Stimulated activated CD8-positive, alpha-beta memory T cell treated with anti-CD3 and anti-CD28 coated beads, Interleukin-15, amount 100 ng/mL, for 1 hour (primary cell): Measurements from ENCODE around the gene TRAF3IP1.
A peak's percentile ranks its signal among the peaks of the same experiment; 100 is the strongest.
"Not testable (repeated sequence)": the region's sequence is repeated elsewhere in the genome, so short reads cannot be mapped to it uniquely, and the experiment has no call there.

ENCODE experiments used
- DNase-seq: peaks from one replicate; pipeline ENCODE4 v3.0.0-alpha.2; 2020; ENCODE audit warnings: low read depth

TRAF3IP1 gene

DNA sequence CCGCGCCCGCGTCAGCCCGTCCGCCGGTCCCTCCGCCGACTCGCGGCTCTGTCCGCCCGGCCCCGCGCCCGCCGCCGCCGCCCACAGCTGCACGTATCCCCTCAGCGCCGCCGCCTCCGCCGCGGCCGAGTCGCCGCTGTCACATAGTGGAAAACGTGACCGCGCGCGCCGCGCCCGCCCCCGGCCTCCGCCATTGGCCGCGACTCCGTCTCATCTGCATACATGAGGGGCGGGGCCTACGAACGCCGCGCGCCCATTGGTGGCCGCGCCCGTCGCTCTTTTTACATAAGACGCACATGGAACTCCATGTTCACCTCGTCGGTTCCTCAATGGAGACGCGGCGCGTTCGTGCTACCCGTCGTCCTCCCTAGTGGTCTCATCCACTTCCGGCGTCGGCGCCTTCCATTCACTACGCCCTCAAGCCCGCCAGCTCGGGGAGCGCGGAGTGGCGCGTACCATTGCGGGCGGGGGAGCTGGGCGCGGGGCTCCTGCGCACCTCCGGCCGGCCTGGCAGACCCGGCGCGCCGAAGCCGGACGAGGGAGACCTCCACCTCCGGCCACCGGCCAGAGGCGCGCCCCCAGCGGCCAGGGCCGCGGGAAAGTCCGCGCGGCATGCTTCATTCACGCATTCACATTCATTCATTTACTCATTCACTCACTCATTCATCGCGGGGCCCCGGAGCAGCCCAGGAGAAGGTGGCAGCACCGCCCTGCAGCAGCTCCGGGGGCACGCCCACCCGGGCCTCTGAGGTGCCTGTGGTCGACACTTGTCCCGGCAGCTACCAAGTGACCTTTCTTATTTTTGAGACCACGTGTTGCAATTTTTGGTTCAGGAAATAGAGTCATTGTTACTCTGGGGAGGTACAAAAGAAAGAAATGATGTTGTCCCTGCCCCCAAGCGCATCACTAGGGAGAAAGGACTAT is 31.4 kb upstream of the TRAF3IP1 start:
- peak; percentile 90 for DNase-seq

DNA sequence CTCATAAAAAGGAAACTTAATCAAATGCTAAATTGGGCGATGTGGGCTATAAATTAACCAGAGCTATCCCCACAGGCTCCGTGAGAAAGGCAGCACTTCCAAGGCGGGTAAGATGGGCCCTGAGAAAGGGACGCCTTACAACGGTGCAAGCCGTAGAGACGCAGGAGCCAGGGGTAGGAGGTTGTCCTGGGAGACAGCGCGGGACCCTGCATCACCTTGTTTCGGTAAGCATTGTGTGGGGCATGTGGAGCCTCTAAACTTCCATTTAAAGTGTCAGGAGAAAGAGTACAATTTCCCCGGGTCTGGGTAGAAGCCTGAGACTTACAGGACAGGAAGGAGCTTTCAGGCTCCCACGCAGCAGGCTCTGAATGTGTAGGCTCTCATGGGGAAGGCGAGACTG is 30.7 kb upstream of the TRAF3IP1 start:
- no peak for DNase-seq

DNA sequence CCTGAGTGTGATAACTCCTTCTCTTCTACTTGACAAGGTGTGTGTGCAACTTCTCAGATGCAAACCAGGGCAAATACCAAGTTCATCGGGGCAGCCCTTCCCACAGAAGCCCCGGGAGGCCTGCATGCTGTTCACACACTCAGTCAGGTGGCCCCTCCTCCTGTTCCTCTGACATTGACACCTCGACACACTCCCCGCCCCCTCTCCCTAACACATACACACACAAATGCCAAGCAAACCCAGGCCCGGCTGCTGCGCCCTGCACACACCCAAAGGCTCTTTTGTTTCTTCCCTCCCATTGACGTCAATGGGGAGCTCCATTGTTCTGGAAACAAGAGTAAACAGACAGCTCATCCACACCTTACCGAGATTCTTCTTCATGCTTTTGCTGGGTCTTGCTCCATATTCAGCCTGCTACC is 30.2 kb upstream of the TRAF3IP1 start:
- DNase-seq = no peak

- DNase-seq = no peak
These were observed 29.4 kb upstream of the TRAF3IP1 start for GRCh38 chr2:238290715-238291549.

DNA sequence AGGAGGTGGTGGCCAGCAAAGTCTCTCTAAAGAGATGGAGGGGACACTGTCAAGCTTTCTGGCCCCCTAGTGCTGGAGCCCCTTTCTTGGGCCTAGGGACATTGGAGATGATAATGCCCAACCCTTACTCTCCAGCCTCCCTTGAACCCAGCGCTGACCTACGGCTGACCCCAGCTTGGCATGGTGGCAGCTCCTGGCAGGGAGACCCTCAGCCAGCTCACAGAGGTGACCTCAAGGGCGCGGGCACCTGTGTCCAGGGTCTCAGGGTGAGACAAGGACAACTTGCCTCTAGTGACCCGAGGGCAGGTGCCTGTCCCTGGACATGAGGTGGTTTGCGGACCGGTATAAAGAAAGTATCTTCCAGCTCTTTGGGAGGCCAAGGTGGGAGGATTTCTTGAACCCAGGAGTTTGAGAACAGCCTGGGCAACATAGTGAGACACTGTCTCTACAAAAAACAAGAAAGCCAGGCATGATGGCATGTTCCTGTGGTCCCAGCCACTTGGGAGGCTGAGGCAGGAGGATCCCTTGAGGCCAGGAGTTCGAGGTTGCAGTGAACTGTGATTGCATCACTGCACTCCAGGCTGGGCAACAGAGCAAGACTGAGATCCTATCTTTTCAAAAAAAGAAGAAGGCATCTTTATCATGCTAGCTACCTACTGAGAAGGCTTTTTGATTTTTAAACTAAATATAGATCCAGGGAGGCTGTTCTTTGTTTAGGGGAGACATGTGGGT is 28.6 kb upstream of the TRAF3IP1 start:
- no peak for DNase-seq

- no peak for DNase-seq
These were observed 26.3 kb upstream of the TRAF3IP1 start for GRCh38 chr2:238294046-238294392.

- no peak for DNase-seq
These were observed 25.8 kb upstream of the TRAF3IP1 start for GRCh38 chr2:238294393-238295143.

DNA sequence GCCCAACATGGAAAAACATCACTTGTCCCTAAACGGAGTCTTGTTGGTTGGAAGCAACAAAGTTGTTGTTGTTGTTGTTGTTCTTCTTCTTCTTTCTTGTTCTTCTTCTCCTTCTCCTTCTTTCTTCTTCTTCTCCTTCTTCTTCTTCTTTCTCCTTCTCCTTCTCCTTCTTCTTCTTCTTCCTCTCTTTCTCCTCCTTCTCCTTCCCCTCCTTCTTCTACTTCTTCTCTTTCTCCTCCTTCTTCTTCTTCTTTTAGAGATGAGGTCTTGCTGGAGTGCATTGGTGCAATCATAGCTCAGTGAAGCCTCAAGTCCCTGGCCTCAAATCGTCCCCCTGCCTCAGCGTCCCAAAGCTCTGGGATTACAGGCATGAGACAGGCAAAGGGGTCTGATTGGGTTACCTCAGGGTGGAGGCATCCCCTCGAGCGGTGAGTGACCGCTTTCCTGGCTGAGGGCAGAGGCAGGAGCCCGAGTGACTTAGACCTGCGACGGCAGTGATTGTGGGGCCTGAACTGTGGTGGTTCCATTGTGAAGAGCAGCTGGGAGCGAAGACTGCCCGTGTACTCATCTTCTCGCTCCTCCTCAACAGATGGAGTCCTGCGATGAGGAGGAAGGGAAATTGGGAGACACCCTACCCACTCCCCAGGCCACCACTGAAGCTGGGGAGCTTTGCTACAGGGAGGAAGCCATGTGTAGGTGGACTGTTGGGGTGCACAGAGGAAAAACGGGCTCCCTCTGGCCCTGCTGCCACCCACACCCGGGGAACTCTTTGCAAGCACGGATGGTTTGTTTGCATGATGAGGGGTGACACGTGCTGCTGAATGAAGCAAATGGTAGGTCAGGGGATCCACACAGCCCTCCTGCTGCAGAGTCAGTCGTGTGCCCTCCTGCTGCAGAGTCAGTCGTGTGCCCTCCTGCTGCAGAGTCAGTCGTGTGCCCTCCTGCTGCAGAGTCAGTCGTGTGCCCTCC is 24.9 kb upstream of the TRAF3IP1 start:
- DNase-seq = no peak

DNA sequence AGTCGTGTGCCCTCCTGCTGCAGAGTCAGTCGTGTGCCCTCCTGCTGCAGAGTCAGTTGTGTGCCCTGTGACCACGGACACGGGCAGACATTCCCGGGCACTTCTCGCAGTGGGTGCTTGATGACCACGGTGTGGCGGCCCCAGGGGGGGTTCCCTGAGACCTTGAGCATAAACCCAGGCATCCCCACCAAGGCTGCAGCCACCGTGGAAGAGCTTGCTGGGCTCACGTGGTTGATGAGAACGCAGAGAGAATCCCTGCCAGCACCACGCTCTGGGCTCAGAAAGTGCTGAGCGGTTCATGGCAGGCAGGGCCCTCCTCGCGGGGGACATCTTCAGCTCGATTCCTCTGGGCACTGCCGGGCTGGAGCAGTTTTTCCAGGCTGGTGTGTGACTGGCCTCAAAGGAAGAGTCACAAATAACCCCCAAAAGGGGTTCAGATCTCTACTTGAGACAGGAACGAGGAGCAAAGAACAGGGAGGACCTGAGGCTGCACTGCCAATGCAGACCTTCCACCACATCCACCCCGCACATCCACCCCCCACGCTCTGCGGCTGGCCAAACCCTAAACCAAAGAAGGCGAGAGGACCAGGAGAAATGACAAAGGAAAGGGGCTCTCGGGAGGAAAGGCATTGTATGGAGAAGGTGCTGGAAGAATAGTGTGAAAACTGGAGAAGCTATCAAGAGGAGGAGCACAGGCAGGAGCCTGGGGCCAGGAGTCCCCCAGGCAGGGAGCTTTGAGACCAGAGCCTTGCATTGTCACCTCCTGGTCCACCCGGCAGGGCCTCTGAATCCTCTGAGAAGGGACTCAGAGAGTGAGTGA is 23.5 kb upstream of the TRAF3IP1 start:
- DNase-seq = no peak

DNA sequence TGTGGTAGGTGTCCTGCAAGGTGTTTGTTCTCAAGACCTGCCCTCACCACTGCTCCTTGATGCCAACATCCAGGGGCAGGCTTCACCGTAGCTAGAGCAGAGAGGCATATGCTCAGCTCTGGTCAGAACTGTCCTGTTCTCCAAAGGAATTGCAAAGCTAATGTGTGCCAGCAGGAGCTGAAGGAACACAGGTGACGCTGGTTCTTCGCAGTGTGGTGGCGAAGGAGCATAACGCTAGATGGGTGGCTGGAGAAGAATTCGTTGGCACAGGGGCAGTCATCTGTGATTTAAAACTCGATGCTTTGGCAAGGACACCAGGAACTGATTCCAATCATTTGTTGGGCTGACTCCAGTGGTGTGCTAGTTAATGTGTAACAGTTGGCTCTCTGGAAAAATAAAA is 20.5 kb upstream of the TRAF3IP1 start:
- no peak for DNase-seq

DNA sequence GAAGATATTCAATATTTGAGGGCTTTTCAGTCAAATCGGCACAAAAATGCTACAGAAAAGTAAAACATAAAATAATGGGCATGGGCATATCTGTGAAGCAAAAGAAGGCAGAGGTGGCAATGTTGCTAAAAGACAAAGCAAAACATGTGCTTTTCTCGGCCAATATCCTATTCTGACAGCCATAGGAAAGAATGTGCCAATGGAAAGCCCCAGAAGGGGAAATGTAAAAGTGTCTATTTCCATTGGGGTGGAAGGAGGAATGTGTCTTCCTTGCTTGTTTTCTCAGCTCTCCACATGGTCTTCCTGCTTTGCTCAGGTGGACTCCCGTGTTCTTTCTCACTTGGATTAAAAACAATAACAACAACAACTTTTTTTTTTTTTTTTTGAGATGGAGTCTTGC is 18.2 kb upstream of the TRAF3IP1 start:
- DNase-seq = no peak

DNA sequence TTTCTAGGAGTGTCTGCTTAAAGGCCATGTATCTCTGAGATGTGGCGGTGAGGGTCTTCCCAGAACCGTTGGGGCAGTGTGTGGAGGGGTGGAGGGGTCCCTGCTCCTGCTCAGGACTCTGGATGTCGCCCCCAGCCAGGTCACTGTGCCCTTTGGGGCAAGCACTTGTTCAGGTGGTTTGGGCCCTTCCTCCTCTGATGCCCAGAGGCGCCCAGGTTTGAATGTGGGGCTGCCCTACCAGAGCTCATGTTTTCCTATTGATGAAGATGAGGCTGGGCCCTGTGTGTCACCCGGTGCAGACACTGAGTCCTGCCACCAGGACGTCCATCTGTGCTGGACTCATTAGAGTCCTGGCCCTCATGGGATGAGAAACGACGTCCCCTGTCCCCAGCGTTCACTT is 17.6 kb upstream of the TRAF3IP1 start:
- DNase-seq = no peak

- no peak for DNase-seq
These were observed 16.2 kb upstream of the TRAF3IP1 start for GRCh38 chr2:238304116-238304515.

- no peak for DNase-seq
These were observed 15.0 kb upstream of the TRAF3IP1 start for GRCh38 chr2:238305092-238305862.

DNA sequence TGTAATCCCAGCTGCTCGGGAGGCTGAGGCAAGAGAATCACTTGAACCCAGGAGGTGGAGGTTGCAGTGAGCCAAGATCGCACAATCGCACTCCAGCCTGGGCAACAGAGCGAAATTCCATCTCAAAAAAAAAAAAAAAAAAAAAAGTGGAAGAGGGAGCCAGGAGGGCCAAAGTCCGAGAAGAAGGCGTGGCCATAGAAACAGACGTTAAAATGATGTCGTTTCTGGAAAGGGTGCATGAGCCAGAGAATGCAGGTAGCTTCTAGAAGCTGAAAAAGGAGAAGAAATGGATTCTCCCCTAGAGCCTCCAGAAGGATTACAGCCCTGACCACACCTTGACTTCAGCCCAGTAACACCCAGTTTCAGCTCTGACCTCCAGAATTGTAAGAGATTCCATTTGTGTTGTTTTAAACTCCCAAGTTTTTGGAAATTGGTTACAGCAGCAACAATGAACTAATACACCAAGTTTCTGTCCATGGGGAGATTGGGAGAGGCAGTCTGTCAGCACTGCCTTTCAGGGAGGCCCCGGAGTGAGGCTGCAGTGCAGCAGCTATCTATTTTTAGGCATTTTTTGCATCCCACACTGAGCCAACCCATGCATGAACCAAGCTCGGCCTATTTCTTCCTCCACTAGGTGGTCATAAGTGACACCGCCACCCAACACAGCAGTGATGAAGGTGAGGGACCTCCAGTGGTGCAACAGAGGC is 14.2 kb upstream of the TRAF3IP1 start:
- no peak for DNase-seq

DNA sequence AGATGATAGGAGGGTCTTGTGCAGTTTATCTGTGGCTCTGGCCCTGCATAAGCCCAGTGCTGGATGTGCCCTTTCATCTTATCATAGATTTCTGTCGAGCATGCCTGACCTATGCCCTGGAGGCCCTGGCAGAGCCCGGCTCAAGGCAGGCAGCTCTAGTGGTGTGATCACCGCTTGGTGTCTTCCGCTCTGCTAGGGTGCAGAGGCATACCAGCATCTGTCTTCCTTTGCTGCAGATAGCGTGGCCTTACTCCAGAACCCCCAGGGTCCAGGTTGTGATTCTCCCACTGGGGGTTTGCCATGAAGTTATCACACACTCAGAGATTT is 13.7 kb upstream of the TRAF3IP1 start:
- DNase-seq = no peak

DNA sequence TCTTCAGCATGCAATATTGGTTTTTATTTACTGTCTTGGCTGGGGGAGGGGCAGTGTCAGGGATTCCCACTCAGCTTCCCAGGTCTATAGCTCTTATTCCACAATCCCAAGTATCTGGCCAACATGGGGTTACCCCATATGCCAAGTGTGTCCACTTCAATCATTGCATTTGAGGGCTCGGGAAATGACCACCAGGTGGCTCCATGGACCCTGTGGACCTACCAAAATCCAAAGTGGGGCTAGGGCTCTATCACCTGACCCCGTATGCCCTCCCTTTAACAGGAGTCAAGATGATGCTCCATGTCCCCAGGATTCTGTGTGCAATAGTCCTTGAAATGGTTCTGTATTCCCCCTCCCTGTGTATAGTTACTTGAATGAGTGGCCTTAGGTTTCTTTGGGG is 12.1 kb upstream of the TRAF3IP1 start:
- DNase-seq = no peak

DNA sequence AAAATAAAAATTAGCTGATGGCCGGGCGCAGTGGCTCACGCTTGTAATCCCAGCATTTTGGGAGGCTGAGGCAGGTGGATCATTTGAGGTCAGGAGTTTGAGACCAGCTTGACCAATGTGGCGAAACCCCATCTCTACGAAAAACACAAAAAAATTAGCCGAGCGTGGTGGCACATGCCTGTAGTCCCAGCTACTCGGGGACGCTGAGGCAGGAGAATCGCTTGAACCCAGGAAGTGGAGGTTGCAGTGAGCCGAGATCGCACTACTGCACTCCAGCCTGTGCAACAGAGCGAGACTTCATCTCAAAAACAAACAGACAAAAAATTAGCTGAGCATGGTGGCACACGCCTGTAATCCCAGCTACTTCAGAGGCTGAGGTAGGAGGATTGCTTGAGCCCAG is 9.6 kb upstream of the TRAF3IP1 start:
- DNase-seq = not testable (repeated sequence)
